Activated CD4-positive, alpha-beta memory T cell treated with anti-CD3 and anti-CD28 coated beads for 36 hours (primary cell): ENCODE results near the gene CCDC188. TPM values are rescaled to one million over a fixed set of nuclear protein-coding genes. Genes with fewer than 3 reads are reported as not detected.
A peak's percentile ranks its signal among the peaks of the same experiment; 100 is the strongest.

Experiments
- CTCF ChIA-PET: fragments of 350-600 bp; sonication (Branson Sonifier 250); formaldehyde crosslinking; loops from one replicate; lab custom pipeline; 2021; ENCODE audit warnings: antibody characterized with exemption, inconsistent platforms; lab: Charles Lee
- POLR2A ChIA-PET: fragments of 350-600 bp; sonication (Branson Sonifier 250); formaldehyde crosslinking; loops from one replicate; lab custom pipeline; 2021; ENCODE audit warnings: antibody characterized with exemption; lab: Charles Lee
- DNase-seq: peaks from one replicate; pipeline ENCODE4 v3.0.0-alpha.2; 2020
- H3K27ac Mint-ChIP-seq: one replicate; pipeline ENCODE4 v1.8.0; 2021; ENCODE audit warnings: mixed read lengths
- H3K27me3 Mint-ChIP-seq: one replicate; pipeline ENCODE4 v1.8.0; 2021; ENCODE audit warnings: mixed read lengths
- H3K36me3 Mint-ChIP-seq: one replicate; pipeline ENCODE4 v1.8.0; 2021; ENCODE audit warnings: mixed read lengths
- H3K4me1 Mint-ChIP-seq: one replicate; pipeline ENCODE4 v1.8.0; 2021; ENCODE audit warnings: low read depth, mixed read lengths
- H3K4me3 Mint-ChIP-seq: one replicate; pipeline ENCODE4 v1.8.0; 2021; ENCODE audit warnings: mild to moderate bottlenecking, mixed read lengths
- H3K9me3 Mint-ChIP-seq: one replicate; pipeline ENCODE4 v1.8.0; 2021; ENCODE audit warnings: mixed read lengths
- intact Hi-C: fragments of 100-400 bp; cut with micrococcal nuclease; formaldehyde crosslinking; loops from one replicate; pipeline ENCODE4 v1.15.1; 2023
- total RNA-seq, 2 experiments: library from RNA; stranded (reverse); gene quantifications; one replicate each; pipeline ENCODE4 v1.2.3, GENCODE V29; 2021

CCDC188 gene
- total RNA-seq, 2 experiments from 2014 or later = 0.52 TPM; not detected in 1

DNA sequence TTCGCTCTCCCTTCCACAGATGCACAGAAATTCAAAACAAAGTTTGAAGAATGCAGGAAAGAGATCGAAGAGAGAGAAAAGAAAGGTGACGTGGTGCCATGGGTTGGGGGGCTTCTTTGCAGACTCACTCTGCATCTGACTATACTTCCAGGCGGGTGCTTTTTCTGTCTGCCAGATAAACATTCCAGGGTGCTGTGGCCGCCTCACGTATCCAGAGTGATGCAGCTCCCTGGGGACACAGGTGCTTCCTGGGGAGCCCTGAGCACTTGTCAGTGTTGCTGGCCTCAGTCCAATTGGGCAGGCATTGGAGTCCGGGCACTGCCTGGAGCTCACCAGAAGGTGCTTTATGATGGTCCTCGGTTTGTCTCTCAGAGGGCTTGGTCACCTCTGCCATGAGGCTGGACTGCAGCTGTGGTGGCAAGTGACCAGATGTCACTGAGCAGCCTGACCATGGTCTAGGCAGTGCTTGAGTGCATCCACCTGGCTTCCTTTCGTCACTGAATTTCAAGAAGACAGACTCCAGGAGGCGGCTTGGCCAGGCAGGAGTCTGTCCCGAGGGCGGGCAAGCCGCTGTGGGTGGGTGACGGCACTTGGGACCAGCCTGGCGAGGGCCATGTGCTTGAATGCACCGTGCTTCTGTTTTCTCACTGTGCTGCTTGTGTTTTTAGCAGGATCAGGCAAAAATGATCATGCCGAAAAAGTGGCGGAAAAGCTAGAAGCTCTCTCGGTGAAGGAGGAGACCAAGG lies 24.4 kb downstream of the CCDC188 start:
- H3K27me3 Mint-ChIP-seq = no peaks in the 10 kb centered on the region
- peaks cover 31% of the 10 kb centered on the region for H3K36me3 Mint-ChIP-seq
- ChIA-PET CTCF (no interaction called here), POLR2A (no interaction called here)
- peaks cover 20% of the 10 kb centered on the region for H3K4me1 Mint-ChIP-seq
- no peak overlapping the region for H3K4me3 Mint-ChIP-seq
- no peak for DNase-seq
- intact Hi-C loops = no loop called here
- no peaks in the 10 kb centered on the region for H3K9me3 Mint-ChIP-seq
- no peak overlapping the region for H3K27ac Mint-ChIP-seq

DNA sequence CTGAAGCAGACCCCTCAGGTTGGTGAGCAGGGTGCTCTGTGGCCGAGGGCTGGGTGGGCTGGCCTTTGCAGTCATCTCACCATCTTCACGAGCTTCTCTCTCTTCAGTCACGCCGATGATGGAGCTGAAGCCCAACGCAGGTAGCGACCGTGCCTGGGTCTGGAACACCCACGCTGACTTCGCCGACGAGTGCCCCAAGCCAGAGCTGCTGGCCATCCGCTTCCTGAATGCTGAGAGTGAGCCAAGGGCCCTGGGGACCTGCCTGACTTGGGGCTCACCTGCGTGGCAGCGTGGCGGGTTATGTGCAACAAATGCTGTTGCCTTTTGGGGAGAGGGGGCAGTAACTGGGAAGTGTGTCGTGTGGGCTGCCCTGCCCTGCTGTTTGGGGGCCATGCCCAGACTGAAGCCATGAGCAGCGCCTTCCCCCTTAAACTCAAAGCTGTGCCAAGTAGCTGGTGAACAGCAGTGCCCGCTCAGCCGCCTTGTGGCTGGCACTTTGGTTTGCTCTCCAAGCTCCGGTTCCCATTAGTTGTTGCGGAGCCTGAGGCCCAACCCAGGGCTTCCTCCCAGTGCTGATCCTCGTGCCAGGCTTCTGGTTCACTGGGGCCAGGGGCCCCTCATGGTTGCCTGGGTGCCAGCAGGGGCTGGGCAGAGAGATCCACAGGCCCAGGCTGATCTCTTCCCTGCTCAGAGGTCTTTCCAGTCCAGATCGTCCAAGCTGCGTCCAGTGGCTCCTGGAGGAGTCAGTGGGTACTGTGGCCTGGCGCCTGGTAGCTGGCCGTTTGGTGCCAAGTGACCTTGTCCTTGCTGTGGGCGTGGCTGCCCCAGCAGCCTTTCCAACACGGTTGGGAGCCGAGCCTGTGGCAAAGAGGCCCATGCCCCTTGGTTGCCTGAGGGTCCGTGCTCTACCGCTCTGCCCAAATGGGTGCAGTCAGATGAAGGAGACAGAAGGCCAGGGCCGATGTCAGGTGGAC lies 25.4 kb downstream of the CCDC188 start:
- ChIA-PET CTCF (no interaction called here), POLR2A (no interaction called here)

DNA sequence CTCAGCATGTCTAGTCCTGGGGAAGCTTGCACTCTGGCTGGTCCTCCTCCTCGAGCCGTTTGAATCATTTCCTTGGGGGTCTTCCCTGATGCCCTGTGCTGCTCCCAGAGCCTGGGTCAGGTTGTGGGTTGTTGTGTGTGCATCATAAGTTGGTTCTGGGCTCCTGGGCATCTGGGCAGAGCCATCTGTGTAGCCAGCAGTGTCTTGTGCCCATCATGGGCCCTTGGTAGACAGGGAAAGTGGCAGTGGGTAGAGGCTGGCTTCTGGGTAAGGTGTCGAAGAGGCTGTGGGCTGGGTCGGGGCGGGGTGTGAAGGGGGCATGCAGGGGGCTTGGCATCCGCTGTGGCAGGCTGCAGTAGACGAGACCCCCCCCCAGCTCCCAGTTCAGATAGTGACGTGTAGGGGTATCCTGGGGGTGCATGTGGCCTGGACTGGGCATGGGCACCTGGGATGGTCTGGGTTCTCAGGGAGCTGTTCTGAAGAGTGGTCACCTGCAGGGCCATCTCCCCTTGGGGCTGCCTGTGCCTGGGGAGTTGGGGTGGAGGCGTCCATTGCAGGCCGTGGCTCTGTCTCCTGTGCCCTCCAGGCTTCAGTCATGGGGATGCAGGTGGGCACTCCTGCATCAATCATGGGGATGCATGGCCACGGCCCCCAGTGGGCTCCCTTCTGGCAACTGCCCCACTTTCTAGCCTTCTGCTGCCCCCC lies 26.6 kb downstream of the CCDC188 start:
- POLR2A ChIA-PET = no interaction called here
- Mint-ChIP-seq H3K36me3 (peaks cover 47% of the 10 kb centered on the region), H3K9me3 (no peaks in the 10 kb centered on the region), H3K4me1 (peaks cover 32% of the 10 kb centered on the region), H3K27ac (no peak overlapping the region), H3K27me3 (no peaks in the 10 kb centered on the region), H3K4me3 (no peak overlapping the region)
- no peak for DNase-seq
- intact Hi-C loops = no loop called here
- CTCF ChIA-PET = no interaction called here

More for the DNA sequence above, 25.4 kb downstream of the CCDC188 start:
- intact Hi-C loops = no loop called here
- H3K27ac Mint-ChIP-seq = no peak overlapping the region
- peaks cover 36% of the 10 kb centered on the region for H3K36me3 Mint-ChIP-seq
- H3K9me3 Mint-ChIP-seq = no peaks in the 10 kb centered on the region
- H3K4me3 Mint-ChIP-seq = no peak overlapping the region
- no peaks in the 10 kb centered on the region for H3K27me3 Mint-ChIP-seq
- peaks cover 24% of the 10 kb centered on the region for H3K4me1 Mint-ChIP-seq
- no peak for DNase-seq

DNA sequence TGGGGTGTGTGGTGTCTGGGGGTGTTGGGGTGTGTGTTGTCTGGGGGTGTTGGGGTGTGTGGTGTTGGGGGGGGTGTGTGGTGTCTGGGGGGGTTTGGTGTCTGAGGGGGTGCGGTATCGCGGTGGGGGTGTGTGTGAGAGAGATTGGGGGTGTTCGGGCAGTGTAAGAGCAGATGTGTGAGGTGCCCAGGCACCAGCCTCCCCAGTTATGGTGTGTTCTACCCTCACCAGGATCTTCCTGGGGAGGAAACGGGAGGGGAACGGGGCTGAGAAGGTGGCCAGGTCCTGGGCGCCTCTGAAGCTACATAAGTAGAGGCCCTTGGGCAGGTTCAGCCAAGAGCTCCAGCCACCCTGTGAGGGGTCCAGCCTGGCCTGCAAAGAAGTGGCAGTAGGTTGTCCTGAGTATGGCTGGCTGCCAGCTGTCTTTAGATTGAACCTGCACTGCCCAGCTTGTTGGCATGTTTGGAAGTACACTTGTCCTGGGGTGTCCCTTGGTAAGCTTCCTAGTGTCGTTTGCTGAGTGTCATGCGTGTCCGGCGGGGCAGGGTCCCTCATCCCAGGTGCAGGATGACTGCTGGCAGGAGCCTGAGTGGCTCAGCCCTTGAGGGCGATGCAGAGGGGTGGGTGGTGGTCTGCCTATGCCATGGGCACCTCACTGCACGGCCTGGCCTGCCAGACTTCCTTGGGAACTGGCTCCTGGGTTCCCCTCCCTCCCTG lies 27.3 kb downstream of the CCDC188 start:
- POLR2A ChIA-PET = no interaction called here
- intact Hi-C loops = no loop called here
- no peaks in the 10 kb centered on the region for H3K9me3 Mint-ChIP-seq

DNA sequence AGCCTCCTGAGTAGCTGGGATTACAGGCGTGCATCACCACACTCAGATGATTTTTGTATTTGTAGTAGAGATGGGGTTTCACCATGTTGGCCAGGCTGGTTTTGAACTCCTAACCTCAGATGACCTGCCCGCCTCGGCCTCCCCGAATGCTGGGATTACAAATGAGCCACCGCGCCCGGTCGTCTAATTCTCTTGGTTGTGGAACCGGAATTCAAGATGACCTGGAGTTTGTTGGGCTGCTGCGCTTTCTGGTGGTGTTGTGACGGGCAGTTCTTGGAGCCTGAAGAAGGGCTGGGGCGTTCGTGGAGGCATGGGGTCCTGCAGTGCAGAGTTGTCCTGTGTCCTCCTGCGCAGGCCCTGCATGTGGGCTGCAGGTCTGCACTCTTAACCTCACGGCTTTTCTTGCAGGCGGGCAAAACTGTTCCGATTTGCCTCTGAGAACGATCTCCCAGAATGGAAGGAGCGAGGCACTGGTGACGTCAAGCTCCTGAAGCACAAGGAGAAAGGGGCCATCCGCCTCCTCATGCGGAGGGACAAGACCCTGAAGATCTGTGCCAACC lies 28.9 kb downstream of the CCDC188 start:
- H3K36me3 Mint-ChIP-seq = peaks cover 57% of the 10 kb centered on the region
- peaks cover 35% of the 10 kb centered on the region for H3K4me1 Mint-ChIP-seq
- H3K27ac Mint-ChIP-seq = no peak overlapping the region
- H3K27me3 Mint-ChIP-seq = no peaks in the 10 kb centered on the region
- intact Hi-C loops = no loop called here
- no peak overlapping the region for H3K4me3 Mint-ChIP-seq
- DNase-seq = no peak
- no peaks in the 10 kb centered on the region for H3K9me3 Mint-ChIP-seq
- ChIA-PET CTCF (interaction anchor here (1.0 kb wide), 2 partner anchors 8 to 11 kb away, joined by 3 read pairs; no protein-coding TSS in a partner anchor), POLR2A (interaction anchor here (1.6 kb wide), 1 partner anchor 9 kb away, joined by 6 read pairs; no protein-coding TSS in a partner anchor)

More for the DNA sequence above, 27.3 kb downstream of the CCDC188 start:
- peaks cover 34% of the 10 kb centered on the region for H3K4me1 Mint-ChIP-seq
- H3K27me3 Mint-ChIP-seq = no peaks in the 10 kb centered on the region
- CTCF ChIA-PET = no interaction called here
- H3K36me3 Mint-ChIP-seq = peaks cover 53% of the 10 kb centered on the region
- no peak for DNase-seq
- H3K4me3 Mint-ChIP-seq = no peak overlapping the region
- no peak overlapping the region for H3K27ac Mint-ChIP-seq

DNA sequence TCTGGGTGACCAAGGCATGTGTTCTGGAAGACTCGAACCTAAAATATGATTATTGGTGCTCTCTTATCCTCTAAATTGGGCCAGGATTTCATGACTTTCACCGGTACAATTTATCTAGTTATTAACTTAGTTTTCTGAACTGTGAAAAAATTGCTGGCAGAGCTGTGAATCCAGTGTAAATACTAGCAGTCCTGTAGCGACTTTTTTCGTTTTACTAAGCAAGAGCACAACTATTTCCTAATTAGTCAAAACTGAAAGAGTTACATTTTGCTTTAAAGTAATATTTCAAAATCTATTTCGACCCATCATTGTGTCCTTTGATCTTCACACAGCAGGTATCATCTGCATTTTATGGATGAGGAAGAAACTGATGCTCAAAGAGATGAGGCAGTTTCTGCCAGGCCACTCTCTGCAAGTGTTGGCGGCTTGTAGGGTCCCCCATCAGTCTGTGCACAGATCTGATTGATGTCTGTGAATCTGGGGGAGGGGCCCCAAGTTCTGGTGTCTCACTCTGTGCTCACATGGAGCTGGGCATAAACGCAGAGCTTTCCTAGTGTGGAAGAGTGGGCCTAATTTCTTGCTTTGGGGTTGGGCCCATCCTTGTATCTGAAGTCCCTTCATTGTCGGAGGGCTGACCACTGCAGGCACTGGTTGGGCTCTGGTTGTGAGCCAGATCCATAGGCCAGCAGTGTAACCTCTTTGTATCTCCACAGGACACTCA lies 32.4 kb downstream of the CCDC188 start:
- intact Hi-C loops = no loop called here
- Mint-ChIP-seq H3K9me3 (no peaks in the 10 kb centered on the region), H3K27ac (peak overlapping the region; percentile 91), H3K36me3 (peaks cover 53% of the 10 kb centered on the region), H3K4me3 (peak overlapping the region; percentile 92), H3K4me1 (peaks cover 40% of the 10 kb centered on the region), H3K27me3 (no peaks in the 10 kb centered on the region)
- ChIA-PET POLR2A (interaction anchor here (1.3 to 2.5 kb wide), 3 partner anchors 8 to 11 kb away, joined by 3 to 17 read pairs (median 6); no protein-coding TSS in a partner anchor), CTCF (interaction anchor here (0.8 to 2.4 kb wide), 3 partner anchors 11 to 148 kb away, joined by 3 to 14 read pairs (median 4); no protein-coding TSS in a partner anchor)
- no peak for DNase-seq

DNA sequence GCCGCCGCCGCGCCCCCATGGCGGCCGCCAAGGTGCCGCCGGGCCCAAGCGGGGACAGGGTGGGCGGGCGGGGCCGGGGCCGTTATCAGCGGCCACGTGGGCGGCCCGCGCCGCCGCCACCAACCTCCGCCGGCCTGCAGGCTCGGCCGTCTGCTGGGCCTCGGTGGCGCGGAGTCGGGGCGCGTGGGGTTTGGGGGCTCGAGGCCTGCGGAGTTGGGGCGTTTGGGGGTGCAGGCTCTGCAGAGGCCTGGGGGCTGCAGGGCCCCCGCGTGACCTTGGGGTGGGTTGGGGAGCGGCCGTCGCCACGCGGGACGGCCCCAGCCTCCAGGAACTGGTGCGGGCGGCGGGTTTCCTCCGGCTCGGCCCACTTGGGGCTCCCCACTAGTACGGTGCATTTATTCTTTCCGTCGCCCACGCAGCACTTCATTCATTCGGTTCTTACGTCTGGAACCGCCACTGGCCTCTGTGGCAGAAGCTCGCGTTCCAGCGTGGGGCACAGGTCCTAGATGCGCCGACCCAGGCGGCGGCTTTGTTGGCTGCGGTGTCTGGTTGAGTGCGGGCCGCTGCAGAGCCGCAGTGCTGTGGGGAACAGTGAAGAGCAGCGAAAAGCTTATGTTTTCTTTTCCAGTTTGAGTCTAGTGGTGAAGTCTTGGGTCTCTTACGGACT lies 33.1 kb downstream of the CCDC188 start:
- Mint-ChIP-seq H3K4me1 (peaks cover 40% of the 10 kb centered on the region), H3K36me3 (peaks cover 53% of the 10 kb centered on the region), H3K4me3 (peak overlapping the region; percentile 92), H3K9me3 (no peaks in the 10 kb centered on the region), H3K27ac (peak overlapping the region; percentile 91), H3K27me3 (no peaks in the 10 kb centered on the region)
- intact Hi-C loops = loop anchor here (1.0 to 2.0 kb wide), 5 partner anchors 14 to 262 kb away; partner anchors contain the start of genes TANGO2 and ZDHHC8
- POLR2A ChIA-PET = interaction anchor here (0.7 to 2.5 kb wide), 4 partner anchors 9 to 96 kb away, joined by 3 to 17 read pairs (median 4); no protein-coding TSS in a partner anchor
- CTCF ChIA-PET = interaction anchor here (0.8 to 1.3 kb wide), 4 partner anchors 11 to 147 kb away, joined by 3 to 6 read pairs (median 4); no protein-coding TSS in a partner anchor
- peak; percentile 88 for DNase-seq

DNA sequence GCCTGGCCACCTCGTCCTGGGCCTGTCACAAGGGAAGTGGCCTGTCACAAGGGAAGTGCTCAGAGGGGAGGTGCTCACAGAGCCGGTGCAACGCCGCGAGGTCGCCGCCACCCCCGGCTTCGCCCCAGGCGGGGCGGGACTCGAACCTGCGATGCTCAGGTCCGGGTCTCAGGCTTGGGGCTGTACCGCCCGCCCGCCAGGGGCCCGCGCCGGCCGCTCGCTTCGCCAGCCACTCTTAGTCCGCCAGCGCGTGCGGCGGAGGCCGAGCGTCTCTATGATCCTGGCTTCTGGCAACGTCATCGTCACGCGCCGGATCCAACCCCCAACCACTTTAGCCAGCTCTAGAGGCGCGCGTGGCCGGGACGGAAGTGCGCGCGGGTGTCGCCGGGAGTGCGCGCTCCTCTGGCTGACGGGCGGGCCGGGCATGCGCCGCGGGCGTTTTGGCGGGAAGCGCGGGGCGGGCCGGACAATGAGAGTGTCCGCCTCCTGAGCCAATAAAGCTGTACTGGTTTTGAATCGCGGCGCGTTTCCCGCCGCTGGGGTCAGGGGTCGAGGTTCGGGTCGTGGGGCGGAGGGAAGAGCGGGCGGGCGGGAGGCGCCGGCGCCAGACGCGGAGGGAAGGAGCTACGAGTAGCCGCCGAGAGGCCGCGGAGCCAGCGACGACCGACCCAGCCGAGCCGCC lies 33.8 kb downstream of the CCDC188 start, which contains the start of gene TRMT2A:
TSS of gene TRMT2A (minus strand) at position 276 of the 682 bp plus-strand sequence. CDS start 320 bp downstream, outside the sequence.
- no peaks in the 10 kb centered on the region for H3K27me3 Mint-ChIP-seq
- H3K27ac Mint-ChIP-seq = peak within 1 kb of the TSS; percentile 92
- H3K4me1 Mint-ChIP-seq = peaks cover 39% of the 10 kb centered on the region
- ChIA-PET CTCF (interaction anchor here (1.0 to 1.3 kb wide), 3 partner anchors 12 to 147 kb away, joined by 3 to 6 read pairs (median 4); no protein-coding TSS in a partner anchor), POLR2A (interaction anchor here (0.7 to 2.5 kb wide), 5 partner anchors 8 to 97 kb away, joined by 3 to 17 read pairs (median 3); no protein-coding TSS in a partner anchor)
- H3K9me3 Mint-ChIP-seq = no peaks in the 10 kb centered on the region
- intact Hi-C loops = loop anchor here (1.0 to 2.0 kb wide), 5 partner anchors 14 to 262 kb away; partner anchors contain the start of genes TANGO2 and ZDHHC8
- DNase-seq = peak; percentile 98
- H3K36me3 Mint-ChIP-seq = peaks cover 50% of the 10 kb centered on the region
- H3K4me3 Mint-ChIP-seq = peak within 1 kb of the TSS; percentile 92

DNA sequence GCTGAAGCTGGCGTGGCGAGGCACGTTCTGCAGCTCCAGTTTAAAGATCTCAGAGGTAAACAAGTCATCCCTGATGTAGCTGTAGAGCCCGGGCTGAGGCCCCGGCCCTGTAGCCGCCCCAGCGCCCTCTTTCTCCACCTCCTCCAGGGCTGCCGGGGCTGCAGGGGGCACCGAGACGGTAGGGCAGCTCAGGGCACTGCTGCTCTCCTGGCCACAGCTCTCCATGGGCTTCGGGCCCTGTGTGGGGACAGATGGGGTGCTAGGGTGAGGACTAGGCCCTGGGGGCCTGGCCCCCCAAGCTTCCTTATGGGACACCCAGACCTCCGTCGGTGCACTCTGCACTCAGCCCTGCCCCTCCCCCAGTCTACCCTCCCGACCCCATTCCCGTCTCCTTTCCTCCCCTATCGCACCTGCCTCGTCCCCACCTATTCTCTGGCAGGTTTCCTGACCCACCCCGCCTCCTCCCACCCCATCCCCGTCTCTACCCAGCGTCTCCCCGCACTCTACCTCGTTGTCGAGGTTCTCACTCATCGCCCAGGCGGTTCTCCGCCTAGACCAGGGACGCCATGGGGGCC lies 34.4 kb downstream of the CCDC188 start:
- CTCF ChIA-PET = interaction anchor here (1.0 to 1.3 kb wide), 2 partner anchors 13 to 20 kb away, joined by 3 to 6 read pairs; no protein-coding TSS in a partner anchor
- Mint-ChIP-seq H3K27ac (peak overlapping the region; percentile 92), H3K9me3 (no peaks in the 10 kb centered on the region), H3K4me1 (peaks cover 38% of the 10 kb centered on the region), H3K4me3 (peak overlapping the region; percentile 88), H3K27me3 (no peaks in the 10 kb centered on the region), H3K36me3 (peaks cover 44% of the 10 kb centered on the region)
- POLR2A ChIA-PET = interaction anchor here (0.7 to 2.5 kb wide), 5 partner anchors 13 to 97 kb away, joined by 3 to 17 read pairs (median 3); no protein-coding TSS in a partner anchor
- intact Hi-C loops = loop anchor here (2.0 kb wide), 1 partner anchor 96 kb away; the partner anchor contains the start of gene TANGO2
- DNase-seq = no peak
